Stomach (tissue), 9 donors: ENCODE data around the gene CS. TPM values are rescaled to one million over a fixed set of nuclear protein-coding genes. Genes with fewer than 3 reads are reported as not detected.

ENCODE experiments used
- DNase-seq, 2 donors: peaks; one replicate each; pipeline versions ENCODE4 v3.0.0 to v3.0.0-alpha.2; 2013 to 2019
- H3K27ac ChIP-seq, 5 donors: fragments of 200-600 bp in 4 of 5; sonication (generic) in 4 of 5; one replicate each; pipeline ENCODE4 v1.5.1; 2013 to 2019; ENCODE audit warnings: mild to moderate bottlenecking in 1 of 5, moderate library complexity in 1 of 5
- H3K27me3 ChIP-seq, 3 donors: fragments of 200-600 bp; sonication (generic); one replicate each; pipeline ENCODE4 v1.5.1; 2017 to 2019; ENCODE audit warnings: mixed run types in 1 of 3
- H3K36me3 ChIP-seq, 4 donors: fragments of 200-600 bp; sonication (generic); 1 replicate in 3 of 4; 2 replicates in 1 of 4; pipeline ENCODE4 v1.5.1; 2016 to 2019
- H3K4me1 ChIP-seq, 4 donors: fragments of 200-600 bp; sonication (generic); one replicate each; pipeline ENCODE4 v1.5.1; 2016 to 2019
- H3K4me3 ChIP-seq, 4 donors: fragments of 200-600 bp; sonication (generic) in 3 of 4; one replicate each; pipeline ENCODE4 v1.5.1; 2016 to 2019; ENCODE audit warnings: mild to moderate bottlenecking in 1 of 4
- H3K9me3 ChIP-seq, 4 donors: fragments of 200-600 bp; sonication (generic); one replicate each; pipeline ENCODE4 v1.5.1; 2016 to 2019
- EP300 ChIP-seq: sonication (generic); formaldehyde crosslinking; IDR thresholded peaks from one replicate; pipeline ENCODE4 v1.6.1; 2017; ENCODE audit warnings: antibody characterized with exemption
- POLR2A ChIP-seq, 4 donors: fragments of 450-650 bp; IDR thresholded peaks; one replicate each; pipeline ENCODE4 v1.6.1; 2016; ENCODE audit warnings: antibody characterized with exemption in 4 of 4, control low read depth in 2 of 4, mild to moderate bottlenecking in 1 of 4, moderate library complexity in 1 of 4
- POLR2AphosphoS5 ChIP-seq, 3 donors: sonication (generic); formaldehyde crosslinking; IDR thresholded peaks; one replicate each; pipeline ENCODE4 v1.6.1; 2016; ENCODE audit warnings: antibody characterized with exemption in 3 of 3
- WGBS, 5 donors: extraction: QIAGEN DNeasy Blood & Tissue Kit in 3 of 5; methylation state at CpG; one replicate each; pipeline versions ENCODE4 v1.1.5 to v1.1.7; 2013 to 2018; 5-methylcytosine and 5-hydroxymethylcytosine counted together
- intact Hi-C: fragments of 100-400 bp; cut with DNase I; formaldehyde crosslinking; loops from one replicate; pipeline ENCODE4 v1.15.1; 2023; ENCODE audit warnings: low total_unique reads
- polyA plus RNA-seq, 3 donors: library from polyadenylated mRNA; stranded (reverse); fragments of 200-250 nt; gene quantifications; one replicate each; pipeline ENCODE4 v1.2.3, GENCODE V29; 2013
- total RNA-seq, 5 donors: library from RNA; depleted of rRNA; stranded (reverse); fragments of >200 nt; gene quantifications; one replicate each; pipeline versions ENCODE4 v1.1.0 to v1.2.3, GENCODE V29; 2014 to 2016
- TF ChIP-seq, protein P1 (sequence below), 7 experiments: fragments of 450-650 bp in 4 of 7; fragments of 200-600 bp in 3 of 7; sonication (generic) in 3 of 7; IDR thresholded peaks; one replicate each; pipeline ENCODE4 v1.5.1; 2016 to 2019; ENCODE audit warnings: antibody characterized with exemption in 7 of 7, control low read depth in 2 of 7, mild to moderate bottlenecking in 1 of 7
- donor health status: healthy with polysubstance abuse.
- donor health status: Bipolar disorder and iron deficiency.
- donor health status: healthy.

CS gene
- total and polyA plus RNA-seq, 8 donors: 51.9 to 174 (median 114) TPM

GRCh38 chr12:56255671-56256070 lies 44.5 kb downstream of the CS start:
- H3K4me3 ChIP-seq: no peak overlapping the region
- no peak for DNase-seq
- H3K4me1 ChIP-seq: peaks cover 16 to 31% (median 28%) of the 10 kb centered on the region in 4 donors
- H3K36me3 ChIP-seq: peaks cover 44 to 58% (median 55%) of the 10 kb centered on the region in 4 donors
- 79 to 92% (median 88%) methylated on average over 7 of the region's 7 CpGs for WGBS, 5 donors
- no peaks in the 10 kb centered on the region for H3K9me3 ChIP-seq
- TF ChIP-seq POLR2AphosphoS5 (IDR thresholded peaks at IDR 0.05) (no peak), EP300 (no peak), POLR2A (IDR thresholded peaks at IDR 0.05) (no peak)
- TF ChIP-seq, protein P1, sequence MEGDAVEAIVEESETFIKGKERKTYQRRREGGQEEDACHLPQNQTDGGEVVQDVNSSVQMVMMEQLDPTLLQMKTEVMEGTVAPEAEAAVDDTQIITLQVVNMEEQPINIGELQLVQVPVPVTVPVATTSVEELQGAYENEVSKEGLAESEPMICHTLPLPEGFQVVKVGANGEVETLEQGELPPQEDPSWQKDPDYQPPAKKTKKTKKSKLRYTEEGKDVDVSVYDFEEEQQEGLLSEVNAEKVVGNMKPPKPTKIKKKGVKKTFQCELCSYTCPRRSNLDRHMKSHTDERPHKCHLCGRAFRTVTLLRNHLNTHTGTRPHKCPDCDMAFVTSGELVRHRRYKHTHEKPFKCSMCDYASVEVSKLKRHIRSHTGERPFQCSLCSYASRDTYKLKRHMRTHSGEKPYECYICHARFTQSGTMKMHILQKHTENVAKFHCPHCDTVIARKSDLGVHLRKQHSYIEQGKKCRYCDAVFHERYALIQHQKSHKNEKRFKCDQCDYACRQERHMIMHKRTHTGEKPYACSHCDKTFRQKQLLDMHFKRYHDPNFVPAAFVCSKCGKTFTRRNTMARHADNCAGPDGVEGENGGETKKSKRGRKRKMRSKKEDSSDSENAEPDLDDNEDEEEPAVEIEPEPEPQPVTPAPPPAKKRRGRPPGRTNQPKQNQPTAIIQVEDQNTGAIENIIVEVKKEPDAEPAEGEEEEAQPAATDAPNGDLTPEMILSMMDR (IDR thresholded peaks at IDR 0.05): no peak
- intact Hi-C loops: no loop called here
- no peak overlapping the region for H3K27ac ChIP-seq
- H3K27me3 ChIP-seq: no peaks in the 10 kb centered on the region

DNA sequence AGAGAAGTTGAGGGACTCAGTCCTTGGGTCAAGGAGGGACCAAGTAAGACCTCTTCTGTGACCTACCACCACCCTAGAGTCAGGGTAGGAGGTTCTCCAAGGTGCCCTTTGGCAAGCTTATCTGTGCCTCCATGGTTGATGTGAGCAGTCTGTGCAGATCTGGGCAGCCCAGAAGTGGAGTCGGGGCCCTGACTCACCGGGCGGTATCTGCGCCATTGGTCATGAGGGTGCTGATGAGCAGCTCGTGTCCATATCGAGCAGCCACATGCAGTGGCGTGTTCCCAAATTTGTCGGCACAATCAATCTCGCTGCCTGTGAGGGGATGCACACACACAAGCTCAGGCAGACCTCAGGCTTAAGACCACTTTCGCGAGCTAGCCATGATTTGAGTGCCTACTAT lies 47.0 kb downstream of the CS start:
- peaks cover 16 to 22% (median 21%) of the 10 kb centered on the region in 4 donors for H3K4me1 ChIP-seq
- no peak overlapping the region for H3K4me3 ChIP-seq
- H3K36me3 ChIP-seq: peaks cover 68 to 83% (median 81%) of the 10 kb centered on the region in 4 donors
- DNase-seq: no peak
- no peaks in the 10 kb centered on the region for H3K27me3 ChIP-seq
- intact Hi-C loops: no loop called here
- no peaks in the 10 kb centered on the region for H3K9me3 ChIP-seq
- 90 to 97% (median 93%) methylated on average over 8 to 11 of the region's 11 CpGs for WGBS, 5 donors
- H3K27ac ChIP-seq: no peak overlapping the region
- no peak for TF ChIP-seq POLR2AphosphoS5 (IDR thresholded peaks at IDR 0.05)
- TF ChIP-seq EP300: no peak
- no peak for TF ChIP-seq POLR2A (IDR thresholded peaks at IDR 0.05)
- TF ChIP-seq, protein P1 (IDR thresholded peaks at IDR 0.05): no peak

GRCh38 chr12:56252649-56253048 lies 47.5 kb downstream of the CS start:
- Histone ChIP-seq H3K27ac (no peak overlapping the region), H3K9me3 (no peaks in the 10 kb centered on the region), H3K4me3 (no peak overlapping the region), H3K4me1 (peaks cover 16 to 22% (median 20%) of the 10 kb centered on the region in 4 donors), H3K27me3 (no peaks in the 10 kb centered on the region), H3K36me3 (peaks cover 73 to 88% (median 86%) of the 10 kb centered on the region in 4 donors)
- 91 to 96% (median 95%) methylated on average over 3 of the region's 3 CpGs for WGBS, 5 donors
- DNase-seq: no peak
- intact Hi-C loops: no loop called here
- no peak for TF ChIP-seq POLR2A (IDR thresholded peaks at IDR 0.05)

DNA sequence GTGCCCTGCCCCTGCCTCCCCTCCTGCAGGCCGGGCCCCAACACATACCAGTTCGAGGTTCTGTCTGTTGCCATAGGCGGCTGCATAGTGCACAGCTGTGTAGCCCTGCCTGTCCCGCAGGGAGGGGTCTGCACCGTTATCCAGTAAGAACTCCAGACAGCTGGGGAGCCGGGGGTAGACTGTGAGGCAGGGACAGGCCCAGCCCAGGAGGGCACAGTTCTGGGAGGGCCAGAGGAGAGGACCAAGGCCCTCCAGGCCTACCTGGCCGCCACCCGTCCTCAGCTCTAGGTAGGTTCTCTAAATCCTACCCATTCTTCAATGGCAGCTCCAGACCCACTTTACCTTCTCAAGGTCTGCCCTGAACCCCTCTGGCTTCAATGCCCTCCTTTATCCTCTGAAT lies 51.4 kb downstream of the CS start:
- no peaks in the 10 kb centered on the region for H3K4me1 ChIP-seq
- intact Hi-C loops: no loop called here
- no peak overlapping the region for H3K27ac ChIP-seq
- 92 to 98% (median 96%) methylated on average over 8 of the region's 8 CpGs for WGBS, 5 donors
- TF ChIP-seq, protein P1 (IDR thresholded peaks at IDR 0.05): no peak
- TF ChIP-seq POLR2A (IDR thresholded peaks at IDR 0.05) (no peak), POLR2AphosphoS5 (IDR thresholded peaks at IDR 0.05) (no peak), EP300 (no peak)
- DNase-seq: no peak
- H3K36me3 ChIP-seq: peaks cover 89 to 100% (median 100%) of the 10 kb centered on the region in 4 donors
- no peak overlapping the region for H3K4me3 ChIP-seq
- no peaks in the 10 kb centered on the region for H3K9me3 ChIP-seq
- no peaks in the 10 kb centered on the region for H3K27me3 ChIP-seq

GRCh38 chr12:56247923-56248322 lies 52.2 kb downstream of the CS start:
- Histone ChIP-seq H3K27ac (no peak overlapping the region), H3K9me3 (no peaks in the 10 kb centered on the region), H3K4me1 (no peaks in the 10 kb centered on the region), H3K36me3 (peaks cover 89 to 100% (median 100%) of the 10 kb centered on the region in 4 donors), H3K27me3 (no peaks in the 10 kb centered on the region), H3K4me3 (no peak overlapping the region)
- no peak for DNase-seq
- WGBS, 5 donors: 93 to 96% (median 96%) methylated on average over 13 to 16 of the region's 16 CpGs
- TF ChIP-seq EP300: no peak
- no peak for TF ChIP-seq POLR2A (IDR thresholded peaks at IDR 0.05)
- TF ChIP-seq, protein P1 (IDR thresholded peaks at IDR 0.05): no peak
- TF ChIP-seq POLR2AphosphoS5 (IDR thresholded peaks at IDR 0.05): no peak
- intact Hi-C loops: no loop called here
